ENCODE data around the gene SETDB2. TPM values are rescaled to one million over a fixed set of nuclear protein-coding genes. Genes with fewer than 3 reads are reported as not detected.
A peak's percentile ranks its signal among the peaks of the same experiment; 100 is the strongest.

The SETDB2 gene
- total and polyA plus RNA-seq, 2 of the 13 experiments (the other 11 are each of a cell fraction or from before 2014, with no cell fraction given): 8.1 to 8.7 TPM

DNA sequence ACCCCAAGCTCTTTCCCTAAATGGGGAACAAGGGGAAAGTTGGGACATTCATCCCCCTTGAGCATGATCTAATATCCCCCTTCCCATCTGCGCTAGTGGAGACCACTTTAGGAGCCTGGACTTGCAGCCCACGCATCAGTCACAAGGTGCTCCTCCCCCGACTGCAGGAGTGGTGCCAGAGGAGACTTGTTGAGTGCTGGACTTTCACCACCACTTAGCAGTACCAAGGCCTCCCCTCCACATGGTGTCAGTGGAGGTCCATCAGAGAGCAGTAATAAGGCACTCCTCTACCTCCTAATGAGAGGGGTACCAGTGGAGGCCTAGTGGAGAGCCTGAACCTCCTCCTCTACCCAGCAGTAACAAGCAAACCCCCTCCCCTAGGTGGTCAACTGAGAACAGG, 22.7 kb upstream of the SETDB2 start (continued):
- no peak for TF ChIP-seq ZNF430 (CRISPR knock-in tag; IDR thresholded peaks at IDR 0.05)
- no peak for TF ChIP-seq HIVEP1 (CRISPR knock-in tag; IDR thresholded peaks at IDR 0.05)
- no peak for TF ChIP-seq SNAPC5 (CRISPR knock-in tag; IDR thresholded peaks at IDR 0.05; ENCODE audit: borderline replicate concordance)
- TF ChIP-seq ZNF616 (CRISPR knock-in tag; IDR thresholded peaks at IDR 0.05; ENCODE audit: low read depth): no peak
- TF ChIP-seq KDM2A (CRISPR knock-in tag; IDR thresholded peaks at IDR 0.05; ENCODE audit: borderline replicate concordance, low read depth): 0 out of 2 replicates have a peak, but pooled peaks have one; percentile 35
- no peak for TF ChIP-seq YEATS4 (CRISPR knock-in tag; IDR thresholded peaks at IDR 0.05; ENCODE audit: borderline replicate concordance)
- no peak for TF ChIP-seq ZNF740 (CRISPR knock-in tag; IDR thresholded peaks at IDR 0.05)
- no peak for TF ChIP-seq ZBTB33 (CRISPR knock-in tag; IDR thresholded peaks at IDR 0.05)
- TF ChIP-seq PHB2 (IDR thresholded peaks at IDR 0.05; ENCODE audit: partially characterized antibody): no peak
- TF ChIP-seq ZNF225 (CRISPR knock-in tag; IDR thresholded peaks at IDR 0.05): no peak
- TF ChIP-seq, protein P1, sequence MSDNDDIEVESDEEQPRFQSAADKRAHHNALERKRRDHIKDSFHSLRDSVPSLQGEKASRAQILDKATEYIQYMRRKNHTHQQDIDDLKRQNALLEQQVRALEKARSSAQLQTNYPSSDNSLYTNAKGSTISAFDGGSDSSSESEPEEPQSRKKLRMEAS (IDR thresholded peaks at IDR 0.05): no peak
- no peak for TF ChIP-seq ZFP37 (CRISPR knock-in tag; IDR thresholded peaks at IDR 0.05; ENCODE audit: borderline replicate concordance)
- TF ChIP-seq ZNF549 (CRISPR knock-in tag; IDR thresholded peaks at IDR 0.05): no peak
- no peak for TF ChIP-seq ZNF747 (CRISPR knock-in tag; IDR thresholded peaks at IDR 0.05; ENCODE audit: borderline replicate concordance)
- no peak for TF ChIP-seq PLRG1 (conservative IDR thresholded peaks at IDR 0.05)
- TF ChIP-seq DPF2 (CRISPR knock-in tag; IDR thresholded peaks at IDR 0.05; ENCODE audit: borderline replicate concordance, low read depth): no peak
- TF ChIP-seq HNRNPH1 (optimal IDR thresholded peaks at IDR 0.05; ENCODE audit: low read depth, low read length): no peak
- TF ChIP-seq ATF7-NPFF (CRISPR knock-in tag; IDR thresholded peaks at IDR 0.05; ENCODE audit: low read depth): no peak
- TF ChIP-seq LRRFIP1 (CRISPR knock-in tag; conservative IDR thresholded peaks at IDR 0.05): no peak
- TF ChIP-seq ZNF790 (CRISPR knock-in tag; IDR thresholded peaks at IDR 0.05; ENCODE audit: borderline replicate concordance): no peak
- TF ChIP-seq PCBP1 (IDR thresholded peaks at IDR 0.05; ENCODE audit: borderline replicate concordance, low read depth, low read length): no peak
- TF ChIP-seq ZNF224 (CRISPR knock-in tag; IDR thresholded peaks at IDR 0.05): no peak
- TF ChIP-seq ZBTB7B (CRISPR knock-in tag; IDR thresholded peaks at IDR 0.05): peak; percentile 67; the same call in 1 of the 2 replicates
- TF ChIP-seq MAFG (CRISPR knock-in tag; IDR thresholded peaks at IDR 0.05): no peak
- peak; percentile 40 for TF ChIP-seq XRCC5 (optimal IDR thresholded peaks at IDR 0.05; ENCODE audit: low read length)
